GM19324 (cell line): ENCODE data around the gene GTF3C2.
"Not testable (repeated sequence)": the region's sequence is repeated elsewhere in the genome, so short reads cannot be mapped to it uniquely, and the experiment has no call there.

Experiments
- ATAC-seq: cut with Tn5 transposase; IDR thresholded peaks from one replicate; pipeline ENCODE4 v1.9.1; 2021; ENCODE audit warnings: mild to moderate bottlenecking, moderate library complexity; ENCODE audit not compliant: unreplicated experiment, low FRiP score

GTF3C2 gene

DNA sequence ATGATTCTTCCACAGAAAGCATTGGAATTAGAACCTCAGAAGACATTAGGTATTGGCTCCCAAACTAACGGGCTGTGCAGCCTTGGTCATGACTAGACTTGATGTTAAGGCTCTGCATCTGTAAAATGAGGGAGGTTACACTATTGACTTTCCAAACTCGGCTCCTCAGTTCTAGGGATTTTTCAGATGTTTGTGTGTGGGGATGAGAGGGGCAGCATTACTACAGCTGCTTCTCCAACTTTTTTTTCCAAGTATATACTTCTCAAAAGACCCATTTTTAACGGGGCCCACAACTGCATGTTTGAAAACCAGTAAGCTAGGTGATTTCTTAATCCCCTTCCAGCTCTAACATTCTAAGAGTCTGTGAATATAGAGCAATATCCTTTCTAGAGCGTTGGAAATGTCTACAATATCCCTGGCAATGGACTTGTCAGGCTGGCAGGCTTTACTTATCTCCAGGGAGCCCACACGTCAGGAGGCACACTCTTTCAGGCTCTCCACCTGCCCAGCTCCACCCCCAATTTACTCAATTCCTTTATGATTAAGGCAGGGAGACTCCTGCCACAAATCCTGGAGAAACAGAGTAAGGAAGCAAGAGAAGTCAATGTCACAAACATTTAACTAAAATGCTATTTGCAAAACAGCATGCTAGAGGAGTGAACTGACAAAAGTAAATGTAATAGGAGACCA lies 32.8 kb downstream of the GTF3C2 start:
- no peak for ATAC-seq

DNA sequence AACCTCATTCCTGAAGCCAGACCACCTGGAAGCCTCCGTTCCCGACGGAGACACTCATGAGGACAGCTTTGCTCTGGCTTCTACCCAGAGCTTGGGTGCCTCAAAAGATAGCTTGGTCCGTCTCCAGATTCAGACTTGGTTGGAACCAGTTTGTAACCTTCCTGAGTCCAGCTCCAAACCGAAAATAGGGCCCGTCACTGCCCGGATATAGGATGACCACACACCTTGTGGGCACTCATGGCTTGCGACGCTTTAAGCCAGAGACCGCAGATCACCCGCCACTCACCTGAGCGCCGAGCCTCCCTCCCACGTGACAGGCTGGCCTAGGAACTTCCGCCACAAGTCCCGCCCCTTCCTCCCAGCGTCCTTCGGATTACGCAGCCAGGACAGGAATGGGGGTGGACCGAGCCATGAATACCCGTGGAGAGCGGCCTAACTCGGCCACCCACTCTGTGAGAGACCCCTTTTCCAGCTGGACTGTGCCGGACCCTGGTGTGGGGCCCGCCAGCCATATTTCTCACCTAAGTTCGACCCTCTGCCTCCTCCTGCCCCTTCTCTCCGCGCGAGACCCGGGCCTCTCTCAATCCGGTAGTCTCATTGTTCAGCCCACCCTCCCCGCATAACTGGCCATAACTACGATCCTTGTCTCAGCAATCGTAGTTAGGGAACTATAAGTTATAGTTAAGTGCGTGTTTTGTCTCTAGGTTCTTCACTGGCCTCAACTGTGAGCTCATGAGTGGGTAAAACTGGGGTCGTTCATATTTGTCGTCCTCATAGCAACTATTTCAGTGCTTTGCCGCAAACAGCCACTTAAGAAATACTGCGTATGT lies 33.6 kb downstream of the GTF3C2 start, which contains the start of gene MPV17:
Gene MPV17 (minus strand): TSS at position 332 of the 830 bp plus-strand sequence. CDS start 580 bp downstream, outside the sequence.
- peak; percentile 92 for ATAC-seq

DNA sequence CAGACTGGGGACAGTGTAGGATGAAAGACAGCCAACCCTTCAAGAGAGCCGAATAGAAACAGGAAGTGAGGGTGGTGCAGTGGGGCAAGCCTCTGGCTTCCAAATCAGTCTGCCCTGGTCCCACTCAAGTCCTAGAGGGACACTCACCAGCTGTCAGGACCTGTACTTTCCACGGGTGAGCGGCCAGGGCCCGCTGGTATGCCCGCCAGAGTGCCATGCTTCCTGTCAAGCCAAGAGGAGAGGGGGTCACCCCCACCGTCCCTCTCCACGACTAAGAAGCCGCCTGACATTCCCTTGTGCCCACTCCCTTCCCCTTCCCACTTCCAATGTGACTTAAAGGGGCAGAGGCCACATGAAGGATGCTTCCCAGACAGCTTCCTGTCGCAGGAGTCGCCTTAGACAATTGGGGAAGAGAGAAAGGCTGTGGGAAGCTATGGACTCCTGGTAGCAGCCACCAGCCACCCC lies 34.2 kb downstream of the GTF3C2 start:
- ATAC-seq, result no peak

DNA sequence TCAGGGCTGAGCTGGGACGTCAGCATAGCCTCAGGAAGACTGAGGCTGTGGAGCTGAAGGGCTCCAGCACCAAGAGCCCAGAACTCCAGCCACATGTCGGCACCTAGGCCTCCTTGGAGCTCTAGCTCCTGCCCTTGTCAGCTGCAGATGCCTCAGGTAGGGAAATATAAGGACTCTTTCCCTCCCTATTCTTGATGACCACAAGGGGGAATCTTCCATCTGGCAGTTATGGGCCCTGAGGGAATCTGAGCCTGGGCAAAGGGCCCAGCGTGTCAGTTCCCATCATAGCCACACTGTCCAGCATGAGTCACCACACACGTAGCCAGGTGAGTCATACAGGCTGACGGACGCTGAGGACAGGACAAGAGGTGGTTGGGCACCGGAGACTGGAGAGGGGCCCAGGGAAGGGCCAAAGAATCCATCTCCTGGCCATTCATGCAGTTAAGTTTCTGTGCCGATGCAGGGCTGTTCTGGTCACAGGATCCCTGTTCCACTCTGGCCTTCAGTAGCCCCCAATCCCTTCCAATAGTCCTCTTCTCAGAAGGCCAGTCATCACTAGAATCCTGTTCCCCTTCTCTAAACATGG lies 35.5 kb downstream of the GTF3C2 start:
- no peak for ATAC-seq

DNA sequence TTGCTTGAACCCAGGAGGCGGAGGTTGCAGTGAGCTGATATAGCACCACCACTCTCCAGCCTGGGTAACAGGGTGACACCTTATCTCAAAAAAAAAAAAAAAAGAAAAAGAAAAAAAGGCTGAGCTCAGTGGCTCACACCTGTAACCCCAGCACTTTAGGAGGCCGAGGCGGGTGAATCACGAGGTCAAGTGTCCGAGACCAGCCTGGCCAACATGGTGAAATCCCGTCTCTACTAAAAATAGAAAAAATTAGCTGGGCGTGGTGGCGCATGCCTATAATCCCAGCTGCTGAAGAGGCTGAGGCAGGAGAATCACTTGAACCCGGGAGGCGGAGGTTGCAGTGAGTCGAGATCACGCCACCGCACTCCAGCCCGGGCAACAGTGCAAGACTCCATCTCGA lies 36.7 kb downstream of the GTF3C2 start:
- ATAC-seq, result not testable (repeated sequence)

DNA sequence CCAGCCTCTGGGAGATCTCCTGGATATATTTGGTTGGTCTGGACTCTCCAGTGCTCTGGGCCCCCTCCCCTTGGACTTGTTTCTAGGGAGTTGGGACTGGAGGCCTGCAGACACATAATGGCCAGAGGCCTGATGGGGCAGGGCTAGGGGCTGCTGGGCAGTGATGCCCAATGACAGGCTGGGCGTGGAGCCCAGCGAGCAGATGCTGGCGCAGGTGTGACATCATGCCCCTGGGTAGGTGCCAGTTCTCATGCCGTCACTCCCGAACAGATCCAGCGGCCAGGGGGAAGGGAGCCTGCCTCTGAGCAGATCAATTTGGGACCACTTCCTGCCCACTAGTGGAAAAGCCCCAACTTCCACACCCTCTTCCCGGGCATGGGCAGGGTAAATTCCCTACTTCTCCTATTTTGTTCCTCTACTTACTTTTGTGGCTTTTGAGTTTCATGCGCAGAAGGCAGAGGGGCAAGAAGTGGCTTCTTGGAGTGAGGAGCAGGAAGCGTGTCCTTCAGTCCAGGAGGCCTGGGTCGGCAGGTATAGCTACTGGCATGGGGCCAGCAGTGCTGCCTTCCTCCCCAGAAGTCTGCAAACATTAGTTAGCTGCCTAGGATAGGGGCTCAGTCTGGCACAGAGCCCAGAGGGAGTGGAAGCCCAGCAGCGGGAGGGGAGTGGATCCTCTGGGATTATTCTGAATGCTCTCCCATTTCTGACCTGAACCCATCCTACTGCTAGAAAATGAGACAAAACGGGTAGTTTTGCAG lies 39.7 kb downstream of the GTF3C2 start:
- no peak for ATAC-seq

DNA sequence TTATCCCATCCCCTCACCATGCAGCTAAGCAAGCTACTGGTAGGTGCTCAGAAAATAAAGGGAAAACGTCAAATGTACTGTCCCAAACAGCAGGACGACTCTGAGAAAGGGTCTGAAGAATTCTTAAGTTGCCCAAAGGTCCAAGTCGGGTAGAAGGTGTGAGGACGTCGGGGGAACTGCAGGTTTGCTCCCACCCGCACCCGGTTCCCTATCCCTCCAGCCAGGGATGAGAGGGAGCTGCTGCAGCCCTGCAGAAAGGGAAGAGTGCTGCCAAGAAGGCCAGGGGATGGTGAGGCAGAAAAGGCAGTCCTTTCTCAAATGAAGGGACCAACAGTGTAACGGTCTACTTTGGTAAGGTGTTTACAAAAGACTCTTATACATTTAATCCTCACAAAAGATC lies 41.4 kb downstream of the GTF3C2 start:
- ATAC-seq, result no peak

DNA sequence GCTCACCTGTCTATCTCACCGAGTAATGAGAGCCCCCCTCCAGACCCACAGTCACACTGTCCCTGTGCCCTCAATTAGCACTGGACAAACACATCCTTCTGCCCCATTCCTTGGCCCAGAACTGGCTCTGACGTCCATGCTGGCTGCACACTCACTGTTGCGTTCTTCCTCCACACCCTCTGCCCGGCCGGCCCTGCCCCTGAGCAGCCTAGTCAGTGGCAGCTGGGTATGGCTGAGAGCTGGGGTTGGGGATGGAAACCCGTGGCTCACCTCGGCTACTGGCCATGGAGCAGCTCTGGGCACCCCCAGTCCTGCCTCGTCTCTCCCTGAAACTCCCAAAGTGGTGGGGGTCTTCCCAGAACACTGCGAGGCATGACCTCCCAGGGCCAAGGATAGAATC lies 41.9 kb downstream of the GTF3C2 start:
- ATAC-seq, result no peak

DNA sequence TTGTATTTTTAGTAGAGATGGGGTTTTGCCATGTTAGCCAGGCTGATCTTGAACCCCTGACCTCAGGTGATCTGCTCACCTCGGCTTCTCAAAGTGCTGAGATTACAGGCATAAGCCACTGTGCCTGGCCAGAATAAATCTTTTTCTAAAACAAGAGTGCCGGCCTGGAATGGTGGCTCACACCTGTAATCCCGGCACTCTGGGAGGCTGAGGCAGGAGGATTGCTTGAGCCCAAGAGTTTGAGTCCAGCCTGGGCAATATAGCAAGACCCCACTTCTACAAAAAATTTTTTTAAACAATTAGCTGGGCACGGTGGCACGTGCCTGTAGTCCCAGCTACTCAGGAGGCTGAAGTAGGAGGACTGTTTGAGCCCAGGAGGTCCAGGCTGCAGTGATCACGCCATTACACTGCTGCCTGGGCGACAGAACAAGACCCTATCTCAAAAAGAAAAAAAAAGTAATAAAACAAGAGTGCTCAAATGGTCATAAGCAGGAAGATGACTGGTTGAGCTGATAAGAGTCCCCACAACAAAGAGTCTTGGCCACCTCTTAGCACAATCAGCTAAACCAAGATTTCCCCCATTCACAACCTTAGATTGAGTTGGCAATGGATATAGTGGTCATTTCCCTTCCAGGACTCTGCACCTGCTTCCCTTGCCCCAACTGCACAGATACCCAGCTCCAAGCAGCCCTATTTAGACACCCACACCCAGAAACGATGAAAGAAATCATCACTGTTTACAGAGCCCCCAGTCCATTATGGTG lies 42.5 kb downstream of the GTF3C2 start:
- ATAC-seq, result no peak

DNA sequence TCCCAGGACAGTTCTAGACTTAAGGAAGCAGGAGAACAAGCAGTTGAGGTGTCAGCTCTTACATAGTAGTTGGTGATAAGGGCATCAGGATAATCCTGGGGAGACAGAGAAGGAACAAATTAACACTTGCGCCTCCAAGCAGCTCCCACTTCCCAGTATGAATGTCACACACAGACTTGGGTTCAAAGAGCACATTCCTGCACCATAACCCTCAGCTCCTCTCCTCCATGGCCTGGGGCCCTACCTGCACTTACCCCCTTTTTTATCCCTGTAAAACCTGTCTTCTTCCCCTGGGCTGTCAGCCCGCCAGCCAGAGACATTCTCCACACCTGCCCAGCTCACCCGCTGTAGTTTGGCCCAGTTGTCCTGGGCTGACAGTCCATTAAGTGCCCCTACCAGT lies 44.4 kb downstream of the GTF3C2 start:
- ATAC-seq, result no peak

DNA sequence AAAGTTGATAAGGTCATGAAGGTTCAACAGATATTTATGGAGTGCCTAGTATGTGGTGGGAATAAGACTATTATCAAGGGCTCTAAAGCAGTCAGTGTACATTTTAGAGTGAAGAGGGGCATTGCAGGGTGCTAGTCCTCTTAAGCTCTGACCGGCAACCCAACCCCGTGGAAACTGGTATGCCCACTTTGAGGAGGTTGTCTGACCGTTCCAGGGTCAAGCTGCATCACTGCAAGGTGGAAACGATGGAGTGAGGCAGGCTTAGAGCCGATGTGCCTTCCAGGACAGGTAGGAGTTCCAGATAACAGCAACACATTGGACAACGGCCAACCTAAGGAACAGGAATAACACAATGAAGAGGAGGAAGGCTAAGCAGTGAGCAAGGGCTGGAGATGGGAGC lies 46.9 kb downstream of the GTF3C2 start:
- ATAC-seq, result no peak

DNA sequence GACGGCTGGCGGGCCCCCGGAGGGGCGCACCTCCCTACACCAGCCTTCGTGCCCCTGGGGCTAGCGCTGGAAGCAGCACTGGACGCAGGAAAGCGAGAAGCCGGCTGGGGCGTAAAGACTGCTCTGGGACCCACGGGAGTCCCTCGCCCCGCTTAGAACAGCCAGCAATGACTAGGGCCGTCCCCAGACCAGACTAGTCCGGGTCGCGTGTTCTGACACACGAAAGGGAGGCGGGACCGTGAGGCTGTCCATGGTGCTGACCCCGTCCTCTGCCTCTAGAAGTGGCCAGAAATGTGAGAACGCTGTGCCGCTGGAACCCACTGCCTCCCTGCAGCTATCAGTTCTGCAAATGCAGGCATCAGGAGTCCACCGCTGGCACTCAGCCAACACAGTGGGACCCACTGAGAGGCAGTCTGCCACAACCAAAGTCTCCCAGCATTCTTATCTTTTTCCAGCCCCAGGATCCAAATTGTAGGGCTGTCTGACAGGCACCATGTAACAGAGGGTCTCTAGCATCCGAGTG lies 48.1 kb downstream of the GTF3C2 start, which contains the start of gene UCN:
Gene UCN (minus strand): TSS at position 87 of the 523 bp plus-strand sequence. CDS start 550 bp downstream, outside the sequence.
- no peak for ATAC-seq

DNA sequence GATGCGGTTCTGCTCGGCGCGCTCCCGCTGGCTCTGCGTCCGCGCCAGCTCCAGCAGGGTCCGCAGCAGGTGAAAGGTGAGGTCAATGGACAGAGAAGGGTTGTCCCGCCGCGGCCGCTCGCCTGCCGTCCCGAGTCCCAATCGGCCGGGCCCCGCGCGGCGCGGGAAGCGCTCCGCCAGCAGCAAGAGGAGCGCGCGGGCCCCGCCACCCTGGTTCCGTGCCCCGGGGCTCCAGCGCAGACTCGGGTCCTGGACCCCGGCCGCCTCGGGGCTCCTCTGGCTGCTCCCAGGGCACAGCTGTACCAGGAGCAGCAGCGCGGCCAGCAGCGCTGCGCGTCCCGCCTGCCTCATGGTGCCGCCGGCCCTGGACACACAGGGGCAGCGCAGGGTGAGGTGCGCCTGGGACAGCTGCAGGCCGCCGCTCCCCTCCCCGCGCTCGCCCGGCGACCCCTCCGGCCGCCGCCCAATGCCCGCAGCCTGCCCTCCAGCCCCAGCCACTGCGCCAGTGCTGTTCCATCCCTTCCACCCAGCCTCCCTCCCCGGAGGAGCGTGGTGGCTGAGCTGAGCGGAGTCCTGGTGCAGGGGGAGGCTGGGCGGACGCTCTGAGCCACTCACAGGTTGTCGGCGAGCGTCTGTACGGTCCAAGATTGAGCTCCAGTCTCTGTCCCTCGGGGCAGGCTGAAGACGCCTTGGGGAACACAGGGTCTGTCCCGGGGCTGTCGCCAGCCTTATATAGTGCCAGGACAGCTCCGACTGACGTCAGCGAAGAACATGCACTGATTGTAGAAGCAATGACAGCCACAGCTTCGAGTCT lies 48.8 kb downstream of the GTF3C2 start:
- no peak for ATAC-seq

DNA sequence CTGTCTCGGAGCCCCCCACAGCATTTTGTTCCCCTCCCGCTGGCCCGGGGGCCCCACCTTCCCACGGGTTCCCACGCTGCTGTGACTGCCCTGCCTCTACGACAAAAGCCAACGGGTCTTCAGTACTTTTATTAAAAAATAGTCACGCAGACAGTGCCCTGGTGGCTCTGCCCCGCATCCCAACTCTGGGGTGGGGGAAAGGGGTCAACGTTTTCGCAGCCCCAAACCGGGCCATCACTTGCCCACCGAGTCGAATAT lies 49.3 kb downstream of the GTF3C2 start:
- ATAC-seq, result no peak

DNA sequence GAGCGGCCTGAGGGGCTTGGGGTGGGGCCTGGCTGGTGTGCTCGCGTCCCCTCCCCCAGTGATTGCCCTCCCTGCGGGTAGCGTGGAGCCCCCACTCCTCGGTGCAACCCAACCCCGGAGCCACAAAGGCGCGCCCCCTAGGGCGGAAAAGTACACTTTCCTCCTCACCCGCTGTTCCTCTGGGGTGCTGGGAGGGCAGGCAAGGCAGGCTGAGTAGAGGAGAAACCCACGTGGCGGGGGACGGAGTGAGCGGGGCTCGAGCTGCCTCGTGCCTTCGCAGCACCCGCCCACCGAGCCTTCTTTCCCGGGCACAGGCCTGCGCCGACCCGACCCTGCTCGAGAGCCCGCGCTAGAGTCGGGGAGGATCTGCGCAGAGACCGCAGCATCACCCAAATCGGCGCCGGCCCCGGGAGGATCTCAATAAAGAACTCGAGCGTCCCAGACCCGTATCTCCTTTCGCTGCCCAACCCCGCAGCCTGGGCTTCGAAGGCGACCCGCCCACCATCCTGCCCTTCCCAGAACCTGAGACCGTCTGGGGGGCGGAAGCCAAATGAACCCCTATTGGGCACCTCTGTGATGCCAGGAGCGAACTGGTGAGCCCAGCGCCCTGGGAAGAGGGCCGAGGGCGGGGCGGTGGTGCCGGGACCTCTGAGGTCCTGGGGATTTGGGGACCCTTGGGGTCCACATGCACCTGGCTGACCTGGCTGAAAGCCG lies 49.8 kb downstream of the GTF3C2 start:
- no peak for ATAC-seq

DNA sequence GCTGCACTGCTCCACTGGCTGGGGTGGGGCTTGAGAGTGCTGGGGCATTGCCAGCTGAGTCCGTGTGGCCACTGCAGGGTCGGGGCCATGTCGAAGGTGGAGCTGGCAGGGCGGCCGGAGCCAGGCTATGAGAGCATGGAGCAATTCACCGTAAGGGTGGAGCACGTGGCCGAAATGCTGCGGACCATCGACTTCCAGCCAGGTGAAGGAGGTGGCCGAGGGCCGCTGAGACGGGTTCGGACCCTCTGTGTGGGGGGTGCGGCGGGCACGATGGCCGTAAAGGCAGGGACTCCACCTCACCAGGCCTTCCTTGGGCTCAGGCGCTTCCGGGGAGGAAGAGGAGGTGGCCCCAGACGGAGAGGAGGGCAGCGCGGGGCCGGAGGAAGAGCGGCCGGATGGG lies 50.4 kb downstream of the GTF3C2 start:
- no peak for ATAC-seq

DNA sequence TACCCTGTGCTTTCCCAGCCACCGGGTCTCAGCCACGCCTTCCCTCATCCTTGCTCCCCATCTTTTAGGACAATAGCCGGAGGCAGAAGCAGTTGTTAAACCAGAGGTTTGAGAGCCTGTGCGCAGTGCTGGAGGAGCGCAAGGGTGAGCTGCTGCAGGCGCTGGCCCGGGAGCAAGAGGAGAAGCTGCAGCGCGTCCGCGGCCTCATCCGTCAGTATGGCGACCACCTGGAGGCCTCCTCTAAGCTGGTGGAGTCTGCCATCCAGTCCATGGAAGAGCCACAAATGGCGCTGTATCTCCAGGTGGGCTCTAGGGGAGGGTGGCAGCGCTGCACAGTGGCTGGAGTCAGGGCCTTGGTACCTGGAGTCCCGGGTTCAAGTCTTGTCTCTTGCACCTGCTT lies 51.0 kb downstream of the GTF3C2 start:
- ATAC-seq, result no peak

DNA sequence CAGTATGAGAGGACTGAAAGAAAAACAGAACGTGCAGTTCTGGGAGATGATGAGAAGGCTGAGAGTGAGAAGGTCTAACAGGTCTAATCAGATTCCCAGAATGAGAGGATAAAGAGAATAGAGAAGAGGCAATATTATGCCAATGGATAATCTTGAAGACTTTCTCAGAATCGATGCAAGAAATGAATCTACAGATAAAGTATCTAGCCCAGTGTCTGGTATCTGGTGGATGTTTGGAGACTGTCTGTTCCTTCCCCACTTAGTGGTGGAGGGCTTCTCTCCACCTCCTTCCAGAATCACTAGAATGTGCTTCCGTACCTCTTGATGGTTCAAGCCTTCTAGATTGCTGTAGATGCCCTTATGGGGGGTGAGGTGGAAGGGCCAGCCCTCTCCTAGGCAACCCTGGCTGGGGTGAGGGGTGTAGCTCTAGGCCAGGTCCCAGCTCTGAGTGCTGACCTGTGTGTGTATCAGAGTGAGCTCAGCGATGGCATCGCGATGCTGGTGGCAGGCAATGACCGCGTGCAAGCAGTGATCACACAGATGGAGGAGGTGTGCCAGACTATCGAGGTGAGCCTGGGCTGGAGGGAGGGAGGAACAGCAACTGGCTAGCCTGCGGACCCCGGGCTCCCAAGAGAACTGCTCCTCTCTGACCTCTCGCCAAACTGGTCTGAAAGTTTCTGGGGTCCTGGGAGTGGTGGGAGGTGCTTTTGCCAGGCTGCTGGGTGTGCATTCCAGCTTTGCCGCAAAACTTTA lies 51.9 kb downstream of the GTF3C2 start:
- ATAC-seq, result no peak
